Activated CD4-positive, alpha-beta memory T cell treated with anti-CD3 and anti-CD28 coated beads for 36 hours (primary cell): ENCODE measurements around the gene HTR3C. TPM values are rescaled to one million over a fixed set of nuclear protein-coding genes. Genes with fewer than 3 reads are reported as not detected.

Experiments used
- total RNA-seq, 2 experiments: library from RNA; stranded (reverse); gene quantifications; one replicate each; pipeline ENCODE4 v1.2.3, GENCODE V29; 2021

The HTR3C gene
- total RNA-seq, 2 experiments from 2014 or later, result not detected

Other genes starting within 250 kb of the HTR3C start
- under 1 TPM; 0.70 to 1.00 TPM for gene MAP6D1, start 227.5 kb upstream of the HTR3C start, total RNA-seq
- gene PARL, start 168.2 kb upstream of the HTR3C start, total RNA-seq, result 10 to 100 TPM; 77.1 to 84.1 TPM
- gene ABCC5, start 35.2 kb upstream of the HTR3C start, total RNA-seq, result 10 to 100 TPM; 13.3 to 15.6 TPM
- gene HTR3D, start 21.3 kb upstream of the HTR3C start, total RNA-seq, result not detected
- not detected for gene HTR3E, start 44.0 kb downstream of the HTR3C start, total RNA-seq
- gene EIF2B5, start 82.3 kb downstream of the HTR3C start, total RNA-seq, result 10 to 100 TPM; 49.6 to 51.5 TPM
- gene DVL3, start 102.3 kb downstream of the HTR3C start, total RNA-seq, result 10 to 100 TPM; 28.5 to 32.4 TPM
- gene AP2M1, start 121.8 kb downstream of the HTR3C start, total RNA-seq, result 100 to 1,000 TPM; 218 to 221 TPM
- 10 to 100 TPM; 41.2 to 48.7 TPM for gene ABCF3, start 133.2 kb downstream of the HTR3C start, total RNA-seq
- gene VWA5B2, start 176.5 kb downstream of the HTR3C start, total RNA-seq, result not detected
- 10 to 100 TPM; 31.6 to 34.1 TPM for gene ALG3, start 195.9 kb downstream of the HTR3C start, total RNA-seq
- 1 to 10 TPM; 3.5 to 4.4 TPM for gene EEF1AKMT4, start 196.6 kb downstream of the HTR3C start, total RNA-seq
- gene CAMK2N2, start 208.5 kb downstream of the HTR3C start, total RNA-seq, result under 1 TPM; 0.21 to 0.51 TPM
- gene ECE2, start 223.0 kb downstream of the HTR3C start, total RNA-seq, result not detected
- gene PSMD2, start 246.2 kb downstream of the HTR3C start, total RNA-seq, result 100 to 1,000 TPM; 246 to 257 TPM